Sigmoid colon (tissue), 7 donors: Measurements from ENCODE around the gene FHOD3. TPM values are rescaled to one million over a fixed set of nuclear protein-coding genes. Genes with fewer than 3 reads are reported as not detected.

ENCODE experiments used
- DNase-seq: peaks from one replicate; pipeline ENCODE4 v3.0.0-alpha.2; 2019
- H3K27ac ChIP-seq, 4 donors: fragments of 200-600 bp; sonication (generic); one replicate each; pipeline ENCODE4 v1.5.1; 2016 to 2019; ENCODE audit warnings: mild to moderate bottlenecking in 1 of 4
- H3K27me3 ChIP-seq, 3 donors: fragments of 200-600 bp; sonication (generic); one replicate each; pipeline ENCODE4 v1.5.1; 2019; ENCODE audit warnings: mild to moderate bottlenecking in 1 of 3
- H3K36me3 ChIP-seq, 4 donors: fragments of 200-600 bp; sonication (generic); one replicate each; pipeline ENCODE4 v1.5.1; 2016 to 2019
- H3K4me1 ChIP-seq, 4 donors: fragments of 200-600 bp; sonication (generic); one replicate each; pipeline ENCODE4 v1.5.1; 2017 to 2019
- H3K4me3 ChIP-seq, 4 donors: fragments of 200-600 bp; sonication (generic); one replicate each; pipeline ENCODE4 v1.5.1; 2017 to 2019; ENCODE audit warnings: mild to moderate bottlenecking in 2 of 4, moderate library complexity in 1 of 4
- H3K9me3 ChIP-seq, 4 donors: fragments of 200-600 bp in 3 of 4; sonication (generic) in 3 of 4; one replicate each; pipeline versions ENCODE4 v1.5.1 to v1.6.1; 2013 to 2019
- EP300 ChIP-seq, 4 donors: sonication (generic); formaldehyde crosslinking; IDR thresholded peaks; one replicate each; pipeline ENCODE4 v1.6.1; 2017; ENCODE audit warnings: antibody characterized with exemption in 4 of 4
- POLR2A ChIP-seq, 2 donors: fragments of 450-650 bp; IDR thresholded peaks; one replicate each; pipeline ENCODE4 v1.6.1; 2016; ENCODE audit warnings: antibody characterized with exemption in 2 of 2, mild to moderate bottlenecking in 2 of 2, moderate library complexity in 2 of 2
- POLR2AphosphoS5 ChIP-seq, 4 donors: sonication (generic); formaldehyde crosslinking; IDR thresholded peaks; one replicate each; pipeline ENCODE4 v1.6.1; 2017; ENCODE audit warnings: antibody characterized with exemption in 4 of 4
- WGBS, 2 donors: extraction: QIAGEN DNeasy Blood & Tissue Kit; methylation state at CpG; one replicate each; pipeline ENCODE4 v1.1.7; 2013; 5-methylcytosine and 5-hydroxymethylcytosine counted together
- intact Hi-C: fragments of 100-400 bp; cut with DNase I; formaldehyde crosslinking; loops from one replicate; pipeline ENCODE4 v1.15.1; 2023
- polyA plus RNA-seq, 3 donors: library from polyadenylated mRNA; stranded (reverse); fragments of 200-250 nt; gene quantifications; one replicate each; pipeline ENCODE4 v1.2.3, GENCODE V29; 2013
- total RNA-seq, 4 donors: library from RNA; depleted of rRNA; stranded (reverse); fragments of >200 nt; gene quantifications; one replicate each; pipeline ENCODE4 v1.1.0, GENCODE V29; 2016
- TF ChIP-seq, protein P1 (sequence below), 4 experiments: fragments of 450-650 bp in 3 of 4; fragments of 200-600 bp in 1 of 4; IDR thresholded peaks; one replicate each; pipeline ENCODE4 v1.5.1; 2016 to 2019; ENCODE audit warnings: antibody characterized with exemption in 4 of 4, mild to moderate bottlenecking in 3 of 4, moderate library complexity in 2 of 4
- donor health status: healthy with polysubstance abuse.
- donor health status: Bipolar disorder and iron deficiency.
- donor health status: healthy.

The FHOD3 gene
- total and polyA plus RNA-seq, 7 donors, result 1.2 to 24.9 (median 9.5) TPM

DNA sequence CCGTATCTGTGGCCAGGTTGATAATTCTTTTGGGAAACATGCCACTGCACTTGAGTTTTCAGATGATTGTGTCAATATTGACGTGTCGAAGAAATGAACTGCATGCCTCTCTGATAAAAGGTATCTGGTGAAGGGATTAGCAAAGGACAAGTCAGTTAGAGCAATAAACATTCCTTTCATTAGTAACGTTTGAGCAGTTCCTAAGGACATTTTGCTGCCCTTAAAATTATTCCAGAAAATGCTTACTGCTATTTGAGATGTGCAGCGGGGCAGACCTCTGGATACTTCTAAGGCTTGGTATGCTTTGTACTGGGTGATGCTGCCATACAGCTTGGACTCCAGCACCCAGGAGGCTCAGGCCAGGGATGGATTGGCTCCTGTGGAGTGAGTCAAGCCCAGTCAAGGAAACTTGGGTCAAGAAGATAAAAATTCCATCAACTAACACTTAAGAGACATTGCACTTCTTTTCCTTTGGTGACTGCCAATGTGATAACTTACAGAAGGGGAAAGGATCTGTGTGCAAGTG is 166.7 kb downstream of the FHOD3 start:
- Histone ChIP-seq H3K4me1 (no peaks in the 10 kb centered on the region), H3K27ac (no peak overlapping the region), H3K36me3 (no peaks in the 10 kb centered on the region), H3K9me3 (no peaks in the 10 kb centered on the region), H3K27me3 (no peaks in the 10 kb centered on the region), H3K4me3 (no peak overlapping the region)
- TF ChIP-seq EP300 (IDR thresholded peaks at IDR 0.05) (no peak), POLR2AphosphoS5 (IDR thresholded peaks at IDR 0.05) (no peak), POLR2A (IDR thresholded peaks at IDR 0.05) (no peak)
- TF ChIP-seq, protein P1, sequence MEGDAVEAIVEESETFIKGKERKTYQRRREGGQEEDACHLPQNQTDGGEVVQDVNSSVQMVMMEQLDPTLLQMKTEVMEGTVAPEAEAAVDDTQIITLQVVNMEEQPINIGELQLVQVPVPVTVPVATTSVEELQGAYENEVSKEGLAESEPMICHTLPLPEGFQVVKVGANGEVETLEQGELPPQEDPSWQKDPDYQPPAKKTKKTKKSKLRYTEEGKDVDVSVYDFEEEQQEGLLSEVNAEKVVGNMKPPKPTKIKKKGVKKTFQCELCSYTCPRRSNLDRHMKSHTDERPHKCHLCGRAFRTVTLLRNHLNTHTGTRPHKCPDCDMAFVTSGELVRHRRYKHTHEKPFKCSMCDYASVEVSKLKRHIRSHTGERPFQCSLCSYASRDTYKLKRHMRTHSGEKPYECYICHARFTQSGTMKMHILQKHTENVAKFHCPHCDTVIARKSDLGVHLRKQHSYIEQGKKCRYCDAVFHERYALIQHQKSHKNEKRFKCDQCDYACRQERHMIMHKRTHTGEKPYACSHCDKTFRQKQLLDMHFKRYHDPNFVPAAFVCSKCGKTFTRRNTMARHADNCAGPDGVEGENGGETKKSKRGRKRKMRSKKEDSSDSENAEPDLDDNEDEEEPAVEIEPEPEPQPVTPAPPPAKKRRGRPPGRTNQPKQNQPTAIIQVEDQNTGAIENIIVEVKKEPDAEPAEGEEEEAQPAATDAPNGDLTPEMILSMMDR (IDR thresholded peaks at IDR 0.05), result no peak
- DNase-seq, result no peak
- WGBS, 2 donors, result 29 to 70% methylated on average over 5 of the region's 5 CpGs
- intact Hi-C loops, result no loop called here

DNA sequence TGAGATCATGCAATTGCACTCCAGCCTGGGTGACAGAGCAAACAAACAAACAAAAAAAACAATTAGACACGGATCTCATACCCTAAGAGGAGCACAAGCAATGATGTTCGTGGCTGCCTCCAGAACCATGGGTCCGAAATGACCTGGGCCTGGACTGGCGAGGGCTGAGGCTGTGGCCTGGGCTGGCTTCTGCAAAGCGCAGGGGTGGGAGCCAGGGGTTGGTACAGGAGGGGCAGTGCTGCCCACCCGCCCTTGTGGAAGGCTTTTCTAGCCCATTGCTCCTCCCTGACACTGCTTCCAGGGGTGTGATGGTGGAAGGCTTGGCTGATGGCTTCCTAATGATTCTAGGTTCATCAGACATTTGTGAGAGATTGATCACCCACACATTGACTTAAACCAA is 167.8 kb downstream of the FHOD3 start:
- intact Hi-C loops, result no loop called here
- H3K4me1 ChIP-seq, result no peaks in the 10 kb centered on the region
- no peak for DNase-seq
- 91 to 94% methylated on average over 6 of the region's 6 CpGs for WGBS, 2 donors
- H3K4me3 ChIP-seq, result no peak overlapping the region
- H3K9me3 ChIP-seq, result no peaks in the 10 kb centered on the region
- no peaks in the 10 kb centered on the region for H3K36me3 ChIP-seq
- TF ChIP-seq, protein P1 (IDR thresholded peaks at IDR 0.05), result no peak
- TF ChIP-seq EP300 (IDR thresholded peaks at IDR 0.05), result no peak
- TF ChIP-seq POLR2A (IDR thresholded peaks at IDR 0.05), result no peak
- no peak for TF ChIP-seq POLR2AphosphoS5 (IDR thresholded peaks at IDR 0.05)
- H3K27ac ChIP-seq, result no peak overlapping the region
- H3K27me3 ChIP-seq, result no peaks in the 10 kb centered on the region

DNA sequence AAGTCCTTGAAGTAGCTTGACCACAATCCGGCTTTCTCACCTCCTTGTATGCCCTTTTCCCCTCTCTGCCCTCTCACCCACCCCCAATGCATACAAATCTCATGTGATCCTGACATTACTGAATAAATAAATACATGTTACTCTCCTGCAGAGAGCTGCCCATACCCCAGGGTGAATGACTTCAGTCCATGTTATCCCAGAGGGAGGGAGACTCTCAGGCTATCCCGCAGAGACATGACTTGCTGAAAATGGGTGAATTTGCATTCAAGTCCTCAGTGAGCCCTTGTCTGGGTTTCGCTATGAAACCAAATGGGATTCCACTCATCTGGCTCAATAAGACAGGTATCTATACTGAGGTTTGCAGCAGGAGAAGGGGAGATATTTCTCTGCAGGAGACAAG is 168.5 kb downstream of the FHOD3 start:
- no peaks in the 10 kb centered on the region for H3K9me3 ChIP-seq
- H3K4me3 ChIP-seq, result no peak overlapping the region
- no peak for TF ChIP-seq EP300 (IDR thresholded peaks at IDR 0.05)
- TF ChIP-seq, protein P1 (IDR thresholded peaks at IDR 0.05), result no peak
- TF ChIP-seq POLR2A (IDR thresholded peaks at IDR 0.05), result no peak
- no peak for TF ChIP-seq POLR2AphosphoS5 (IDR thresholded peaks at IDR 0.05)
- H3K4me1 ChIP-seq, result no peaks in the 10 kb centered on the region
- intact Hi-C loops, result no loop called here
- 85 to 87% methylated on average over 3 of the region's 3 CpGs for WGBS, 2 donors
- no peaks in the 10 kb centered on the region for H3K27me3 ChIP-seq
- H3K27ac ChIP-seq, result no peak overlapping the region
- no peaks in the 10 kb centered on the region for H3K36me3 ChIP-seq
- DNase-seq, result no peak

DNA sequence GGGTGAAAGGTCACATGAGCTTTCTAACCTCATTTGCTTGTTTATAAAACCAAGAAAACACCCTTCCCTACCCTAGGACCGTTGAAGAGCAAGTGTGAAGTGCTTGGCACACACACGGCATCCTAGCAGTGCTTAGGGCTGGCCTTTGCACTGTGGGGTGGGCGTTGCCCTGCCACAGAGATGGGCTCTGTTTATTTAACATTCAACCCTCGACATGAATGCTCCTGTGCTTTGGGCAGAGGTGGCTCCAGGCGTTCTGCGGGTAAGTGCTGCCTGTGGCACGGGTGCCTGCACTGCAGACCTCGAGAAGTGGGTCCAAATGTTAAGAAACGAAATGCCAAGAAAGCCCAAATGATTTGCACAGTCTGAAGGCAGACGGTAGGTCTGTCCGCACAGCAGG is 170.1 kb downstream of the FHOD3 start:
- Histone ChIP-seq H3K4me1 (no peaks in the 10 kb centered on the region), H3K36me3 (no peaks in the 10 kb centered on the region), H3K9me3 (no peaks in the 10 kb centered on the region), H3K4me3 (no peak overlapping the region), H3K27me3 (no peaks in the 10 kb centered on the region), H3K27ac (no peak overlapping the region)
- DNase-seq, result no peak
- 39 to 75% methylated on average over 11 of the region's 11 CpGs for WGBS, 2 donors
- intact Hi-C loops, result no loop called here
- TF ChIP-seq POLR2A (IDR thresholded peaks at IDR 0.05) (no peak), EP300 (IDR thresholded peaks at IDR 0.05) (no peak), POLR2AphosphoS5 (IDR thresholded peaks at IDR 0.05) (no peak)
- TF ChIP-seq, protein P1 (IDR thresholded peaks at IDR 0.05), result no peak

DNA sequence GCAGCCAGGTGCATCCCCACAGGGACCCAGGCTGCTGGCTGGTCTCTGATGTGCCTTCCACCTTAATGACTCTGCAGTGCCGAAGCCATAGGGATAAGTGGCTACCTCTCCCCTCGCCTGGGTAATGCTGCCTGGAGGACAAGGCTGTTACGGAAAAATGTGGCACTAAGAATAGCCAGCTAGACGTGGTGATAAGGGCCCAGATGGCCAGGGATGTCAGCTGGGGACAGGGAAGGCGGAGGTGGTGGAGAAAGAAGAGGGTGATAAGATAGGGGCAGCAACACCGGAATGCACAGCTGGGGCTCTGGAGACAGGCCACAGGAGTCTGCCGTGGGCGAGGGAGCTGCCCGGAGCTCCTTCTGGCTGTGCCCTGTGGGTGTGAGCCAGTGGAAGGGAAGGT is 170.6 kb downstream of the FHOD3 start:
- Histone ChIP-seq H3K27ac (no peak overlapping the region), H3K27me3 (no peaks in the 10 kb centered on the region), H3K36me3 (no peaks in the 10 kb centered on the region), H3K9me3 (no peaks in the 10 kb centered on the region), H3K4me3 (no peak overlapping the region), H3K4me1 (no peaks in the 10 kb centered on the region)
- WGBS, 2 donors, result 83 to 88% methylated on average over 9 of the region's 9 CpGs
- intact Hi-C loops, result no loop called here
- no peak for DNase-seq
- TF ChIP-seq EP300 (IDR thresholded peaks at IDR 0.05), result no peak
- no peak for TF ChIP-seq POLR2A (IDR thresholded peaks at IDR 0.05)
- no peak for TF ChIP-seq POLR2AphosphoS5 (IDR thresholded peaks at IDR 0.05)
- TF ChIP-seq, protein P1 (IDR thresholded peaks at IDR 0.05), result no peak
